HL-60 (cell line): ENCODE measurements around the gene ZNF200.

ENCODE experiments used
- CTCF ChIP-seq: IDR thresholded peaks from one replicate; pipeline ENCODE4 v1.5.1; 2011; ENCODE audit warnings: low read length, control low read depth, inconsistent platforms; ENCODE audit not compliant: insufficient read depth
- GABPA ChIP-seq: IDR thresholded peaks from 2 replicates; pipeline ENCODE4 v1.6.1; 2012; ENCODE audit warnings: low read depth
- POLR2AphosphoS5 ChIP-seq: IDR thresholded peaks from 2 replicates; pipeline ENCODE4 v1.6.1; 2012; ENCODE audit warnings: low read depth
- SPI1 ChIP-seq: IDR thresholded peaks from 2 replicates; pipeline ENCODE4 v1.6.1; 2012; ENCODE audit warnings: low read depth, mild to moderate bottlenecking, borderline replicate concordance
- TF ChIP-seq, protein P1 (sequence below): IDR thresholded peaks from 2 replicates; pipeline ENCODE4 v1.6.1; 2012; ENCODE audit warnings: low read depth; ENCODE audit not compliant: insufficient replicate concordance

DNA sequence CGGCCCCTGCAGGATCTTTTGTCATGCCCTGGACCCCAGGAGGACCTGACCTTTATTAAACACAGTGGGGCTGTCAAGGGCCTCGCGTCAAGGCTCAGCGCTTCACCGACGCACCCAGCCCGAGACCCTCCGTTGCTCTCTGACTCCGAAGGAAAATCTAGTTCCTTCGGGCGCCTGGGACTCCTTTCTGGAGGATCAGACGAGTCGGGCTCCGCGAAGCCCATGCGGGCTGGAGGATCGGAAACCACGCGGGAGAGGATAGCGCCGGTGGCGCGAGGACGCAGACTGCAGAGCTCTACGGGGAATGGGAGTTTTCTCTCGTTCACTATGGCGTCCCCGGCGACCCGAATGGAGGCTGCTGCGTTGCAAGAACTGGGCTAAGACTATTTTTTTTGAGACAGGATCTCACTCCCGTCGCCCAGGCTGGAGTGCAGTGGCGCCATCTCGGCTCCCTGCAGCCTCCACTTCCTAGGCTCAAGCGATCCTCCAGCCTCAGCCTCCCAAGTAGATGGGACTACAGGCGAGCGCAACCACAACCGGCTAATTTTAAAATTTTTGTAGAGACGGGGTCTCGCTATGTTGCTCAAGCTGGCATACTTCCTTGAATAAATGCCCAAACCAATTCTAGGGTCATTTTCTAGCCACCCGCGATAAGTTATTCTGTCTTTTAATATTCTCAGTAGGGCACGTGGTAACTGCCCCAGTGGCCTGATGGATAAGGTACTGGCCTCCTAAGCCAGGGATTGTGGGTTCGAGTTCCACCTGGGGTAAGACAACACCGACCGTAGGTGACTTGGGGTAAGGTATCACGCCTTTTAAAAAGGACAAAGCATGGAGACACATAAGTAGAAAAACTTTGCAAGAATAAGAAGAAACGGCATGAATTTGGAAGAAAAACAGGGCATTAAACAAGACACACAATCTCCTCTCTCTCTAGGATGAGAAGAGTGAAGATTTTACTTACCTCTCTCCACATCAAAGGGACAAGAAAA lies 41.4 kb downstream of the ZNF200 start:
- no peak for TF ChIP-seq CTCF
- TF ChIP-seq, protein P1, sequence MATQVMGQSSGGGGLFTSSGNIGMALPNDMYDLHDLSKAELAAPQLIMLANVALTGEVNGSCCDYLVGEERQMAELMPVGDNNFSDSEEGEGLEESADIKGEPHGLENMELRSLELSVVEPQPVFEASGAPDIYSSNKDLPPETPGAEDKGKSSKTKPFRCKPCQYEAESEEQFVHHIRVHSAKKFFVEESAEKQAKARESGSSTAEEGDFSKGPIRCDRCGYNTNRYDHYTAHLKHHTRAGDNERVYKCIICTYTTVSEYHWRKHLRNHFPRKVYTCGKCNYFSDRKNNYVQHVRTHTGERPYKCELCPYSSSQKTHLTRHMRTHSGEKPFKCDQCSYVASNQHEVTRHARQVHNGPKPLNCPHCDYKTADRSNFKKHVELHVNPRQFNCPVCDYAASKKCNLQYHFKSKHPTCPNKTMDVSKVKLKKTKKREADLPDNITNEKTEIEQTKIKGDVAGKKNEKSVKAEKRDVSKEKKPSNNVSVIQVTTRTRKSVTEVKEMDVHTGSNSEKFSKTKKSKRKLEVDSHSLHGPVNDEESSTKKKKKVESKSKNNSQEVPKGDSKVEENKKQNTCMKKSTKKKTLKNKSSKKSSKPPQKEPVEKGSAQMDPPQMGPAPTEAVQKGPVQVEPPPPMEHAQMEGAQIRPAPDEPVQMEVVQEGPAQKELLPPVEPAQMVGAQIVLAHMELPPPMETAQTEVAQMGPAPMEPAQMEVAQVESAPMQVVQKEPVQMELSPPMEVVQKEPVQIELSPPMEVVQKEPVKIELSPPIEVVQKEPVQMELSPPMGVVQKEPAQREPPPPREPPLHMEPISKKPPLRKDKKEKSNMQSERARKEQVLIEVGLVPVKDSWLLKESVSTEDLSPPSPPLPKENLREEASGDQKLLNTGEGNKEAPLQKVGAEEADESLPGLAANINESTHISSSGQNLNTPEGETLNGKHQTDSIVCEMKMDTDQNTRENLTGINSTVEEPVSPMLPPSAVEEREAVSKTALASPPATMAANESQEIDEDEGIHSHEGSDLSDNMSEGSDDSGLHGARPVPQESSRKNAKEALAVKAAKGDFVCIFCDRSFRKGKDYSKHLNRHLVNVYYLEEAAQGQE, result no peak
- no peak for TF ChIP-seq GABPA
- no peak for TF ChIP-seq SPI1
- TF ChIP-seq POLR2AphosphoS5, result no peak
